ENCODE results near the gene LRRC30.

The LRRC30 gene

GRCh38 chr18:7242926-7243325, 12.0 kb downstream of the LRRC30 start:
- no peak for DNase-seq

GRCh38 chr18:7248877-7249276, 18.0 kb downstream of the LRRC30 start:
- DNase-seq = no peak

- no peak for DNase-seq
Measured at GRCh38 chr18:7254163-7254562, 23.3 kb downstream of the LRRC30 start.

- DNase-seq = no peak
Measured at GRCh38 chr18:7255054-7255453, 24.2 kb downstream of the LRRC30 start.

- DNase-seq = no peak
Measured at GRCh38 chr18:7255643-7256042, 24.8 kb downstream of the LRRC30 start.

- no peak for DNase-seq
Measured at GRCh38 chr18:7256618-7257425, 25.9 kb downstream of the LRRC30 start.

GRCh38 chr18:7257426-7257740, 26.5 kb downstream of the LRRC30 start:
- no peak for DNase-seq

GRCh38 chr18:7259475-7259874, 28.6 kb downstream of the LRRC30 start:
- no peak for DNase-seq

- DNase-seq = no peak
Measured at GRCh38 chr18:7261199-7261598, 30.3 kb downstream of the LRRC30 start.

GRCh38 chr18:7267973-7268372, 37.1 kb downstream of the LRRC30 start:
- no peak for DNase-seq

GRCh38 chr18:7269942-7270341, 39.1 kb downstream of the LRRC30 start:
- DNase-seq = no peak

GRCh38 chr18:7272311-7273049, 41.6 kb downstream of the LRRC30 start:
- DNase-seq = no peak

- DNase-seq = no peak
Measured at GRCh38 chr18:7273301-7273921, 42.5 kb downstream of the LRRC30 start.

GRCh38 chr18:7281579-7281978, 50.7 kb downstream of the LRRC30 start:
- DNase-seq = no peak
